ENCODE measurements around the gene SMURF2.
"Not testable (repeated sequence)": the region's sequence is repeated elsewhere in the genome, so short reads cannot be mapped to it uniquely, and the experiment has no call there.

The SMURF2 gene

GRCh38 chr17:64664299-64664981 lies 2.3 kb upstream of the SMURF2 start:
- not testable (repeated sequence) for DNase-seq

GRCh38 chr17:64663836-64664235 lies 1.7 kb upstream of the SMURF2 start:
- not testable (repeated sequence) for DNase-seq

GRCh38 chr17:64662774-64663367 lies 764 bp upstream of the SMURF2 start:
- DNase-seq = peak; percentile 88

- DNase-seq = no peak
Observed at GRCh38 chr17:64661726-64661975, 456 bp downstream of the SMURF2 start.

GRCh38 chr17:64660978-64661725 lies 955 bp downstream of the SMURF2 start:
- peak; percentile 29 for DNase-seq

GRCh38 chr17:64660195-64660977 lies 1.7 kb downstream of the SMURF2 start:
- peak; percentile 22 for DNase-seq

GRCh38 chr17:64658931-64659330 lies 3.2 kb downstream of the SMURF2 start:
- DNase-seq = no peak

- no peak for DNase-seq
Observed at GRCh38 chr17:64657610-64658125, 4.4 kb downstream of the SMURF2 start.

GRCh38 chr17:64655704-64656103 lies 6.4 kb downstream of the SMURF2 start:
- no peak for DNase-seq

GRCh38 chr17:64653985-64654355 lies 8.1 kb downstream of the SMURF2 start:
- DNase-seq = no peak

- DNase-seq = no peak
Observed at GRCh38 chr17:64653325-64653984, 8.7 kb downstream of the SMURF2 start.

GRCh38 chr17:64651889-64652288 lies 10.2 kb downstream of the SMURF2 start:
- no peak for DNase-seq

GRCh38 chr17:64648234-64648633 lies 13.9 kb downstream of the SMURF2 start:
- no peak for DNase-seq

- no peak for DNase-seq
Observed at GRCh38 chr17:64647817-64648216, 14.3 kb downstream of the SMURF2 start.

GRCh38 chr17:64639516-64639915 lies 22.6 kb downstream of the SMURF2 start:
- DNase-seq = no peak

GRCh38 chr17:64638552-64639203 lies 23.4 kb downstream of the SMURF2 start:
- DNase-seq = no peak

GRCh38 chr17:64635647-64636305 lies 26.3 kb downstream of the SMURF2 start:
- DNase-seq = no peak

- no peak for DNase-seq
Observed at GRCh38 chr17:64634218-64634617, 27.9 kb downstream of the SMURF2 start.

GRCh38 chr17:64632606-64633005 lies 29.5 kb downstream of the SMURF2 start:
- no peak for DNase-seq

GRCh38 chr17:64632194-64632593 lies 29.9 kb downstream of the SMURF2 start:
- no peak for DNase-seq

- DNase-seq = no peak
Observed at GRCh38 chr17:64630309-64631223, 31.5 kb downstream of the SMURF2 start.

All from NCI-H2171 treated with DMSO at 0.1 percent for 48 hours (cell line).